Rectal smooth muscle tissue (tissue), 1 donor: Measurements from ENCODE around the gene NMRK1.

Experiments
- H3K27ac ChIP-seq: one replicate; pipeline ENCODE4 v1.7.0; 2013; ENCODE audit warnings: low read depth, low read length, inconsistent platforms
- H3K27me3 ChIP-seq: one replicate; pipeline ENCODE4 v1.7.0; 2013; ENCODE audit warnings: low read length; ENCODE audit not compliant: control insufficient read depth, insufficient read depth
- H3K36me3 ChIP-seq: one replicate; pipeline ENCODE4 v1.7.0; 2013; ENCODE audit warnings: low read length; ENCODE audit not compliant: control insufficient read depth, insufficient read depth
- H3K4me1 ChIP-seq: one replicate; pipeline ENCODE4 v1.7.0; 2013; ENCODE audit warnings: low read length; ENCODE audit not compliant: control insufficient read depth, insufficient read depth
- H3K4me3 ChIP-seq: one replicate; pipeline ENCODE4 v1.7.0; 2013; ENCODE audit warnings: low read length
- H3K9ac ChIP-seq: one replicate; pipeline ENCODE4 v1.7.0; 2013; ENCODE audit warnings: low read length

NMRK1 gene

GRCh38 chr9:75041041-75041440, 46.9 kb downstream of the NMRK1 start:
- no peak overlapping the region for H3K27ac ChIP-seq
- H3K27me3 ChIP-seq, result no peaks in the 10 kb centered on the region
- no peak overlapping the region for H3K9ac ChIP-seq
- H3K4me3 ChIP-seq, result no peak overlapping the region
- H3K4me1 ChIP-seq, result no peaks in the 10 kb centered on the region
- H3K36me3 ChIP-seq, result no peaks in the 10 kb centered on the region

GRCh38 chr9:75039801-75040200, 48.2 kb downstream of the NMRK1 start:
- Histone ChIP-seq H3K27ac (no peak overlapping the region), H3K4me3 (no peak overlapping the region), H3K9ac (no peak overlapping the region), H3K27me3 (no peaks in the 10 kb centered on the region), H3K36me3 (no peaks in the 10 kb centered on the region), H3K4me1 (no peaks in the 10 kb centered on the region)

GRCh38 chr9:75039009-75039408, 48.9 kb downstream of the NMRK1 start:
- no peaks in the 10 kb centered on the region for H3K36me3 ChIP-seq
- H3K9ac ChIP-seq, result no peak overlapping the region
- H3K4me3 ChIP-seq, result no peak overlapping the region
- H3K27ac ChIP-seq, result no peak overlapping the region
- no peaks in the 10 kb centered on the region for H3K4me1 ChIP-seq
- H3K27me3 ChIP-seq, result no peaks in the 10 kb centered on the region

GRCh38 chr9:75036793-75037192, 51.2 kb downstream of the NMRK1 start:
- Histone ChIP-seq H3K4me1 (no peaks in the 10 kb centered on the region), H3K27ac (no peak overlapping the region), H3K27me3 (no peaks in the 10 kb centered on the region), H3K4me3 (no peak overlapping the region), H3K36me3 (no peaks in the 10 kb centered on the region), H3K9ac (no peak overlapping the region)

GRCh38 chr9:75033791-75034473, 54.0 kb downstream of the NMRK1 start:
- H3K4me1 ChIP-seq, result no peaks in the 10 kb centered on the region
- H3K27me3 ChIP-seq, result no peaks in the 10 kb centered on the region
- H3K9ac ChIP-seq, result no peak overlapping the region
- H3K27ac ChIP-seq, result no peak overlapping the region
- no peaks in the 10 kb centered on the region for H3K36me3 ChIP-seq
- no peak overlapping the region for H3K4me3 ChIP-seq

GRCh38 chr9:75027187-75028107, 60.5 kb downstream of the NMRK1 start:
- H3K4me3 ChIP-seq, result peak overlapping the region; percentile 97
- H3K9ac ChIP-seq, result peak overlapping the region; percentile 77
- H3K4me1 ChIP-seq, result no peaks in the 10 kb centered on the region

GRCh38 chr9:75023846-75024245, 64.1 kb downstream of the NMRK1 start:
- H3K9ac ChIP-seq, result no peak overlapping the region
- no peaks in the 10 kb centered on the region for H3K36me3 ChIP-seq
- H3K4me1 ChIP-seq, result no peaks in the 10 kb centered on the region
- no peak overlapping the region for H3K27ac ChIP-seq
- no peak overlapping the region for H3K4me3 ChIP-seq
- H3K27me3 ChIP-seq, result no peaks in the 10 kb centered on the region

More at GRCh38 chr9:75027187-75028107, 60.5 kb downstream of the NMRK1 start:
- H3K36me3 ChIP-seq, result no peaks in the 10 kb centered on the region
- H3K27me3 ChIP-seq, result no peaks in the 10 kb centered on the region
- H3K27ac ChIP-seq, result peak overlapping the region; percentile 89

GRCh38 chr9:75019654-75020053, 68.3 kb downstream of the NMRK1 start:
- H3K4me1 ChIP-seq, result no peaks in the 10 kb centered on the region
- H3K27me3 ChIP-seq, result no peaks in the 10 kb centered on the region
- H3K4me3 ChIP-seq, result no peak overlapping the region
- H3K27ac ChIP-seq, result no peak overlapping the region
- no peaks in the 10 kb centered on the region for H3K36me3 ChIP-seq
- no peak overlapping the region for H3K9ac ChIP-seq

GRCh38 chr9:75019022-75019421, 68.9 kb downstream of the NMRK1 start:
- H3K27me3 ChIP-seq, result no peaks in the 10 kb centered on the region
- no peak overlapping the region for H3K9ac ChIP-seq
- no peaks in the 10 kb centered on the region for H3K36me3 ChIP-seq
- no peak overlapping the region for H3K27ac ChIP-seq
- no peaks in the 10 kb centered on the region for H3K4me1 ChIP-seq
- H3K4me3 ChIP-seq, result no peak overlapping the region

- Histone ChIP-seq H3K9ac (no peak overlapping the region), H3K27ac (no peak overlapping the region), H3K27me3 (no peaks in the 10 kb centered on the region), H3K36me3 (no peaks in the 10 kb centered on the region), H3K4me3 (no peak overlapping the region), H3K4me1 (no peaks in the 10 kb centered on the region)
Measured at GRCh38 chr9:75017378-75017777, 70.6 kb downstream of the NMRK1 start.

GRCh38 chr9:75013735-75014134, 74.2 kb downstream of the NMRK1 start:
- Histone ChIP-seq H3K4me1 (no peaks in the 10 kb centered on the region), H3K27me3 (no peaks in the 10 kb centered on the region), H3K4me3 (no peak overlapping the region), H3K9ac (no peak overlapping the region), H3K27ac (no peak overlapping the region), H3K36me3 (no peaks in the 10 kb centered on the region)
